ENCODE results near the gene DBNDD1.
"Not testable (repeated sequence)": the region's sequence is repeated elsewhere in the genome, so short reads cannot be mapped to it uniquely, and the experiment has no call there.

DBNDD1 gene

DNA sequence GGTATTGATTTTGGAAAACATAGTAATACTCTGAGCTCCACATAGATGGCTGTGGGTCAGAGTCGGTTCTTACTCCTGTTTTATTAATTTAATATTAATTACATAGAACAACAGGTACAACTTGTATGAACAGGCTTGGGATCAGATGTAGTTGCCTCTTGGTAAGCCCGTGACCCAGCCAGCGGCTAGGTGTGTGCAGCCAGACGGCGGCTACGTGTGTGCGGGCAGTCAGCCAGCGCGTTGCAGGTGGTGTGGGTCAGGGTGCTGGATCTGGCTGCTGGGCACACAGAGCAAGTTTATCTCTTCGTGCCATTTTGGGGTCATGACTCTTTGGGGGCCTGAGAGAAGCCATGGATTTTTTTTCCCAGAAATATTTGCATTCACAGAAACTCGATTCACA lies 30.3 kb downstream of the DBNDD1 start:
- no peak for DNase-seq (ENCODE audit: low spot score)

- no peak for DNase-seq (ENCODE audit: low spot score)
Observed at GRCh38 chr16:89987169-89987568, 32.1 kb downstream of the DBNDD1 start.

DNA sequence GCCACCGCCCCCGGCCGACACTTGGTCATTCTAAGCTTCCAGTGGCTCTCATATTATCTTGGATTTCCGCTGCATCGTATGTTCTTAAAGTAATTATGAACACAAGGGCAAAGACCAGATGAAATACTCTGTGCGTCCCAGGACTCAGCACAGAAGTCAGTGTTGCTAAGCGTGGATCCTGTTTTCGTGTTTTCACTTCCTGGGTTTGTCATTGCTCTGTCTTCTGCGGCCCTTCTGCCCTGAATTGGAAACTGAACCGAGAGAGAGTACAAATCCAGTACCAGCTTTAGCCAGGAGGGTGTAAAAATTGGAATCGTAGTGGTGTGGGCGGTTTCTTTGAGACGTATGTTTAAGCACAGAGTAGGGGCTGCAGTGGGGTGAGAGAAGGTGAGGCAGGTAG lies 32.7 kb downstream of the DBNDD1 start:
- no peak for DNase-seq (ENCODE audit: low spot score)

DNA sequence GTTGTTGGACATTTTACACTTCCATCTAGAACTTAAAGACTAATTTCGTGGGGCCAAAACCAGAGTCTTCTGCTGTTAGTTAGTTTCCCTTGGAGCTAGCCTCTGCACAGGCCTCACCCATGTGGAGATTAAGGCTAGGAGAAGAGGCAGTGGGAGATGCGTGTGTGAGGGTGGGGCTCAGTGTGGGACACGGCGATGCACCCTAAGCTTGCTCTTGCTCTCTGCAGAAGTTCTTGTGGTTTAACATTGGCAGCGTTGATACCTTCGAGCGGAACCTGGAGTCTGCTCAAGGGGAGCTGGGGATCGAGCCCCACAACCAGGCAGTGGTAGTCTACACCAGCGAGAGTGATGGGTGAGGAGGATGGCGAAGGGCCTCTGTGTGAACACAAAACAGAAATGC lies 34.0 kb downstream of the DBNDD1 start:
- no peak for DNase-seq (ENCODE audit: low spot score)

DNA sequence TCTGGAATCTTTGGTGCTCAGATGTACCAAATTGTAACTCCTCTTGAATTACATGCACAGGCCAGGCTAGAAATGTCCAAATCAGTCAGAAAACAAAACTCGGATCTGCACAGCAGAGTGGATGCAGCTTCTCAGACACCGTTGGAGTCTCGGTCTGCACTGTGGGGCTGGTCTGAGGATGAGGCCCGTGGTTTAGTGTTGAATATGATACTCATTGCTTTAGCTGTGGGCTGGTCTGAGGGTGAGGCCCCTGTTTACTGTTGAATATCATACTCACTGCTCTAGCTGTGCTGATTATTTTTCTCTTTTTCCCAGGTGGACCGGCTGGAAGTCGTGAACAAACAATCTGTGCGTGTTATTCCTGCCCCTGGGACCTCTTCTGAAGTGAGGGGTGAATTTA lies 35.0 kb downstream of the DBNDD1 start:
- no peak for DNase-seq (ENCODE audit: low spot score)

DNA sequence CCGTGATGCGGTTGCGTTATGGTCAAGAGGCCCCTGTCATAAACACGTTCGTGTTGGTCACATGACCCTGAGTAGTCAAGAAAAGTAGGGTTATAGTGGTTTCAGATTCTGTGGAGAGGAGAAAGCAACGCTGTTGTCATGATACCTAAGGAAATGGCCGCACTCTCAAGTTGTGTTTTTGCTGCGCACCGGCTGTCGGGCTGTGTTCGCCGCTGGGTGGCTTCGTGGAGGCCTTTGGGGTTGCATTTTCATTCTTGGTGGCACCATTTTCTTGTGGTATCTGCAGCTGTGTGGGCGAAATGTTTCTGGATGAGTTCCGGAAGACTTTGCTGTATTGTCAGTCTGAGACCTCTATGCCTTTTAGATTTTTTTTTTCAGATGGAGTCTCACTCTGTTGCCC lies 35.7 kb downstream of the DBNDD1 start:
- no peak for DNase-seq (ENCODE audit: low spot score)

- DNase-seq (ENCODE audit: low spot score): no peak
Observed at GRCh38 chr16:89982318-89982717, 36.9 kb downstream of the DBNDD1 start.

DNA sequence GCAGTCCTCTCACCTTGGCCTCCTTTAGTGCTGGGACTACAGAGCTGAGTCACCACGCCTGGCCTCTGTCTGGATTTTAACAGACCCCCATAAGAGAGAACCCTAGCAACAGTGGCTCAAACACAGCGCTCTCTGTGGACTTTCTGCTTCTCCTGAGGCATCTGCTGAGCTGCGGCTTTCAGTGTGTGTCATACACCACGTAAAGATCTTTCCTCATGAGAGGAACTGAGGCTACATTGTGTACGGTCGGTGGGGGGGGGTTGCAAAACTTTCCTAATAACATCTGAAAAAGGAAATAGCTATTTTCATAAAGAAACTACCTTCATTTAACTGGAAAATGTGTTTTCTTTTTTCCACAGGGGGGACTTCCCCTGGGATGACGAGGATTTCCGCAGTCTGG lies 37.8 kb downstream of the DBNDD1 start:
- DNase-seq (ENCODE audit: low spot score): no peak

DNA sequence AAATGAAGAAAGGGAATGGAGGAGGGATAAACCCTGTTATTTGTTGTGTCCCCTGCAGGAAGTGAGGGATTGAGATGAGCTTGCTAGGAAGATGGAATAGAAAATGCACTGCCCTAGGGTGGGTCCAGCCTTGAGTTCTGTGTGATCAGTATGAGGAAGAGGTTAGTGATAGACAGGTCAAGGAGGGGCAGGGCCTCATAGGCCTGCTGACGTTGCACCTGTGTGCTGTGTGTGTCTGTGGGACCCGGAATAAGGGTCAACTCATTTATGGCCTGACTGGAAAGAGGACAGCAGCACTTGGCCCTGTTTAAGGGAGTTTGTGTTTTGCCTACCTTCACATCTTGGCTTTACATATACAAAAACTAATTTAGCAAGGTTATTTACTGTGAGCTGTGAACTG lies 44.4 kb downstream of the DBNDD1 start:
- no peak for DNase-seq (ENCODE audit: low spot score)

DNA sequence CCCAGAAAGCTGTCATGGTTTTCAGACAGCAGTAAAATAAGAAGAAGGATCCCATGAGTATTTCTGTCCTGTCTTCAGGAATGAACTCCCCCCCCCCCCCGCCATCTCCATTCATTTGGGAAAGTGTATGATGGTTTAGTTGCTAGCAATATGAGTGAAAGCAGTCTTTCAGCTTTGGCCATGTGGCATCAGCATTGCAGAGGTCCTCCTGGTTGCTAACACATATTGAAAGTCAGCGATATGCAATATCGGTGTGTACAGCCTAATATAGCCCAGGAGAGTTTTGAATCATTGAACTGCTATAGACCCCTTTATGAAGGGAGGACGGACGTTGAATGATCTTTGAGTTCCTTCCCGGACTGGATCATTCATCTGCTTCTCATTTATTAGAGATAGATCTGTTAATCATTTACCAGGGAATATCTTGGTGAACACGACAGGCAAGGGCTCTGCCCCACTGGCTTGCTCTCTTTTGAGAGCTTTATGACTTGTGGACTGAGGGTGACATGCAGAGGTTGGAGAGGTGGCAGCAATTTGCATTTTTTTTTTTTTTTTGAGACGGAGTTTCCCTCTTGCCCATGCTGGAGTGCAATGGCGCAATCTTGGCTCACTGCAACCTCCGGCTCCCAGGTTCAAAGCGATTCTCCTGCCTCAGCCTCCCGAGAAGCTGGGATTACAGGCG lies 45.5 kb downstream of the DBNDD1 start:
- peak; percentile 39 for DNase-seq (ENCODE audit: low spot score)

- no peak for DNase-seq (ENCODE audit: low spot score)
Observed at GRCh38 chr16:89973235-89973634, 46.0 kb downstream of the DBNDD1 start.

DNA sequence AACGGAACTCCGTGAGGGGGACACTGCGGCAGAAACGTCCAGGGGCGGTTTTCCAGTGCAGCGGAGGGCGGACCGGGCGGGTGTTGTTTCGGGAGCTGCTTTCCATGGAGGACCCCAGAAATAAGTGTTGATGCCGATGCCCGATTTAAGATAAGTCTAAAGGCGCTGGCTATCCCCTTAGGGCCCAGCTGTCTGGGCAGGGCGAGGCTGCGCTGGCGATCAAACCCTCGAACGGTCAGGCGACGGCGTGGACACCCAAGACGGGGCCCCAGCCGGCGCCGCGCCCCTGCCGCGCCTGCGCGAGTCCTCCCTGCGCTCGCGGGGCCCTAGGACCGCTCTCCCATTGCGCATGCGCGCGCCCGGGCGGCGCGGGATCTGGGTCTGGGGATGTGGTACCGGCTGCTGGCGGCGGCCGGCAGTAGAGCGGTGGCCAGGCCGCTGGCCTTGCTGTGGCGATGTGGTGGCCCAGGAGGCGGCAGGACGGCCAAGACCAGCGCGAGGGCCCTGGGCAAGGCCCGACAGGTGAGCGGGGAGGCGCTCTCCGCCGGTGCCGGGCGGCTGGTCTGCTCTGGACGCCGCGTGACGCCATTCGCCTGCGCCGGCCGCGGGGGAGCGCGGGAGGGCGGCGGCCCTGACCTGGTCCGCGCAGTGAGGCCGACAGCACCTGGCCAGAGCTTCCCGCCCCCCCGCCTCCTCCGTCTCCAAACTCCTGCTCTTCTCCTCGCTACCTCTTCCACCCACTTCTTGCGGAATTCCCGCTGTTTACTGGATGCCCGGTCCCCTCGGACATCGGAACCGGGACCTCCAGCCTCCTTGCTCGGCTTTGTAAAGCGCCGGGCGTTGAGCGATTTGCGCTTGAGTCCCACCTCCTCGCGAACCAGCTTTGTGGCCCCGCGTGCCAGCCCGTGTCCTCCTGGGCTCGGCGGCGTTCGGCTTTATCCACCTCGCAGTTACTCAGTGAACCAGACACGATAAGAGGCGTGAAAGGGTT lies 46.7 kb downstream of the DBNDD1 start:
- peak; percentile 93 for DNase-seq (ENCODE audit: low spot score)

DNA sequence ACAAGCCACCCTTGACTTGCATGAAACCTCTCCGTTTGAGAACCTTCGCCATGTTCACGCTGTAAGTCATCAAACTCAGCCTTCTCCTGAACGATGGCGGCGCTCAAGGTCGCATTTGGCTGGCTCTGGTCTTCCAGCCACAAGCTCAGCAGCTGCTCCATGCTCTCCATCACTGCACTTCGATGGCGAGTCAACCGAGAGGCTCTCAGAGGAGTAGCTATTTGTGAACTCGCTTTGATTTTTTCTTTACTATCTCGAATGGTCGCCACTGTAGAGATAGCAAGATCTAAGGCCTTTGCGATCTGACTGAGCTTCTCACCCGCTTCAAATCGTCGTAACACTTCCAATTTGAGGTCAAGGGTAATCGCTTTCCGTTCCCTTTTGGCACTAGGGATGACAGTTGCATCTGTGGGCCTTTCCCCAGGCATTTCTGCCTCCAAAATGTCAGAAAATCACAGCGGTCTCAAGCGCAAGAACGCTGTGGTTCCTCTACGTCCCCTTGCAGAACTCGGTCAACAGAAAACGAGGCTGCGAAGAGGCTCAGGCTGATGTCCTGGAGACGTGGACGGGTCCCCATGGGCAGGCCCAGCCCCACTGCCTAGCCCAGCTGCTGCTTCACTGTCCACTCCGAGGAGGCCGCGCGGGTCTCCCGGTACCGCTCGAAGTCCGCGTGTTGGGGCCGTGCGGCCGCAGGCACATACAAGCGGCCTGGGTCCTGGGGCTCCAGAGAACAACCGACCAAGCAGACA lies 47.6 kb downstream of the DBNDD1 start:
- DNase-seq (ENCODE audit: low spot score): no peak

DNA sequence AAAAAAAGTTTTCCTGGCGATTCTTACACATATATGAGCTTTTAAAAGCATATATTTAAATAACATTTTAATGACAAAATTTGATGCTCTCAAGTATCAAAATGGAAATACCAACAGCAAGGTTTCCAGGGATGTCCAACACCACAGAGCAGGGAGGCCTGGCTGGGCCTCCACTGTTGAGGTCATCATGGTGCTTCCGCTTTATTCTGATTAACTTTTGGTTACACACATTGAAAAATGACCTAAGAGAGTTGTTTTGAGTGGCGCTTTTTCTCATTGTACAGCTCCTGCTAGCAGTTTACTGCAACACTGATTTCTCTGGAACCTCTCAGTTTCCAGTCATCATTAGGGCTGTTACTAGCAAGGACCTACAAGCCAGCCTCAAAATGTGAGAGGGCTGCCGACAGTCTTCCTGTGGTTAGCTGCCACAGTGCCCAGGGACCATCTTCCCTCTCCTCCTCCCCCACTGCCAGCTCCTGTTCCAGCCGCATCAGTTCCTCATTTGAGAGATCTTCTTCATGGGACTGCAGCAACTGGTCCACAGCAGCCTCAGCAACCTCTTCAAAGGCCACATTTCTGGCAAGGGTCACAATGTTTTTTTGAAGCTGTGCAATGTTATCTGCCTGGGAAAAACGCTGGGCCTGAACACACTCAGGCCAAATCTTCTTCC lies 49.4 kb downstream of the DBNDD1 start:
- no peak for DNase-seq (ENCODE audit: low spot score)

- DNase-seq (ENCODE audit: low spot score): not testable (repeated sequence)
Observed at GRCh38 chr16:89968074-89968473, 51.2 kb downstream of the DBNDD1 start.

DNA sequence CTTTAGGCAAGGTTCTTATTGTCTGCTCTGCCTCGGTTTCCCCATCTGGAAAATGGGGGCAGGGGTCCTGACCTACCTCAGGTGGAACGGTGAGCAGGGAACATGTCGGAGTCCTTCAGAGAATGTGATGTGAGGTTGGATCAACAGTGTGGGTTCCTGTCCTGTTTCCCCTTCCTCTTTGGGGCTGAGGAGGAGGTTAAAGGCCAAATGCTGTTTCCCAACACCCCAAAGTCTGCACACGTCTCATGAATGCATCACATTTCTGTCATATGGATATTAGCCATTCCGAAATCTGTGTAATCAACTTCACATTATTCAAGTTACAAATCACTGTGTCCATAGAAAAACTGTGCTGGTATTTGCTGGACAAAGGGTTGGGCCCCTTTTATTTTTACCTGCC lies 51.8 kb downstream of the DBNDD1 start:
- DNase-seq (ENCODE audit: low spot score): not testable (repeated sequence)

- DNase-seq (ENCODE audit: low spot score): no peak
Observed at GRCh38 chr16:89966756-89967155, 52.5 kb downstream of the DBNDD1 start.

DNA sequence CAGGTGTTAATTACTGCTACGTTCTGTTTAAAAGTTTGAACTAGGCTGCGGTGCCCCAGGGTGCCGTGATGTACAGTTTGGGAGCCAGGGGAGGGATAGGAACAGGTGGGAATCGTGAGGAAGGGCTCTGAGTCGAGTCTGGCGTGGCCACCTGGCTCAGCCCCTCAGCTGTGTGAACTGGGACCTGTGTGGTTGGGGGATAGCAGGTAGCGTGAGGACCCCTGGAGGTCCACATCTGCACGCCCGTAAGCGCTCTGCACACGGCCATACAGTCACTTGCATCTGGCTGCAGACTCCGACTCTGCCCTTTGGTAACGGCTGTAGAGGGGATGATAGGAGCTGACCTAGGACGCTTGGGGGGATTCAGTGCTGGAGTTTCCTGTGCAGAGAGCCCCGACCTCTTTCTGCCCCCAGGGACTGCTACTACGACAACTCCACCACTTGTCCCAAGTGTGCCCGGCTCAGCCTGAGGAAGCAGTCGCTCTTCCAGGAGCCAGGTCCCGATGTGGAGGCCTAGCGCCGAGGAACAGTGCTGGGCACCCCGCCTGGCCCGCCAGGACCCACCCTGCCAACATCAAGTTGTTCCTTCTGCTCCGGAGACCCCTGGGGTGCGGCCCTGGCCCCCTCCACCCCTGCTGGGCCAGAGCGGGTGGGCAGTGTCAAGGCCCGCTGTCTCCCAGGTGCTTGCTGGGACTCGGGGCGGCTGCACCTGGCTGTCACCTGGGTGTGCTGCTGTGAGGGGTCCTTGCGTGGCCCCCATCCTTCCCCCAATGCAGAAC lies 53.6 kb downstream of the DBNDD1 start:
- no peak for DNase-seq (ENCODE audit: low spot score)

DNA sequence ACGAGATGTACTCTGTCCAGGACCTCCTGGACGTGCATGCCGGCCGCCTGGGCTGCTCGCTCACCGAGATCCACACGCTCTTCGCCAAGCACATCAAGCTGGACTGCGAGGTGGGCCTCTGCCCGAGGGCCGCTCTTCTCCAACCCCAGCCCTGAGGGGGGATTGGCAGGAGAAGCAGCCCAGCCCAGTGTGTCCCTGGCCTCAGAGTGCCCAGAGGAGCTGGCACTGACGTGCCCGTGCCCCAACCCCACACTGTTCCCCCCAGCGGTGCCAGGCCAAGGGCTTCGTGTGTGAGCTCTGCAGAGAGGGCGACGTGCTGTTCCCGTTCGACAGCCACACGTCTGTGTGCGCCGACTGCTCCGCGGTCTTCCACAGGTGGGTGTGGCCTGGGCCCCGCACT lies 55.1 kb downstream of the DBNDD1 start:
- no peak for DNase-seq (ENCODE audit: low spot score)

- DNase-seq (ENCODE audit: low spot score): no peak
Observed at GRCh38 chr16:89962754-89963498, 56.3 kb downstream of the DBNDD1 start.

GRCh38 chr16:89961920-89962319 lies 57.3 kb downstream of the DBNDD1 start:
- no peak for DNase-seq (ENCODE audit: low spot score)

All from kidney tubule cell (primary cell).